SK-N-MC (cell line): ENCODE results near the gene KLHL6.

ENCODE experiments used
- EZH2 ChIP-seq: fragments of 200-600 bp; sonication (generic); IDR thresholded peaks from one replicate; pipeline ENCODE4 v1.6.1; 2017; ENCODE audit warnings: antibody characterized with exemption
- POLR2AphosphoS5 ChIP-seq: IDR thresholded peaks from 2 replicates; pipeline ENCODE4 v1.6.1; 2012; ENCODE audit warnings: mild to moderate bottlenecking, low read depth, low read length, borderline replicate concordance

DNA sequence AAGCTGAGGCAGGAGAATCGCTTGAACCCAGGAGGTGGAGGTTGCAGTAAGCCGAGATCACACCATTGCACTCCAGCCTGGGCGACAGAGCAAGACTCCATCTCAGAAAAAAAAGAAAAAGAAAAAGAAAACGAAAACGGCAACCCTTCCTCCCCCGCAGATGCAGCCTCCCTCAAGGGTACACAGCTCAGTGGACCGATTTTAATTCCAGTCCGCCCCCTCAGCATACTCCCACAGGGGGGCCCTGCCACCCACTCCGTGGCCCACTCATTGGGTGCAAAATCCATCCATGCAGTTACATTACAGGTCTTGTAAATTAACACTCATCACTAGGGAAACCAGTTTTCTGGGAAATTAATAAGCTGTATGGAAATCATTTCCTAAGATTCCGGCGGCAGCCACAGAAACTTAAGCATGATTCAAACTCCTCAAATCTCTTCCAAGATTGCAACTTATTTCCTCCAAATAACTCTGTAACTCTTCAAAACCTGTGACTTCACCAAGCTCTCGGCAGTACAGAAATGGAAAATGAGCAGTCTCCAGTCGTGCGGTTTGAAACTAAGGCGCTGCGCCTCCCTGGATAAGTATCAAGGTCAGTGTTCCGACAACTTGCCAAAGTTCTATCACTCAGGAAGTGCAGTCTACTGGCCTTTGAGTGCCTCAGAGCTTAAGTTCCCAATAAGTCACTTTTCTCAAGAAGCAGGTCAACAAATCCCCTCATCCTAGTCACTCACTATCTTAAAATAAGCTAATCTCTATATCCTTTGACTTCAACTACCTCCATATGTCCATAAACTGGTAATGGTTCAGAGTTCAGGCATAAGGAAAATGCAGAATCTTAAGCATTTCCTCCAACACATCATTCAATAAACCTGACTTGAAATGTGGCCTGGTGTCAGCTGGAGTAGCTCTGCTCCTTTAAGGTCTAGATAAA, 24.7 kb upstream of the KLHL6 start:
- TF ChIP-seq POLR2AphosphoS5 (no peak), EZH2 (no peak)
